ENCODE data around the gene LRRC52.

DNA sequence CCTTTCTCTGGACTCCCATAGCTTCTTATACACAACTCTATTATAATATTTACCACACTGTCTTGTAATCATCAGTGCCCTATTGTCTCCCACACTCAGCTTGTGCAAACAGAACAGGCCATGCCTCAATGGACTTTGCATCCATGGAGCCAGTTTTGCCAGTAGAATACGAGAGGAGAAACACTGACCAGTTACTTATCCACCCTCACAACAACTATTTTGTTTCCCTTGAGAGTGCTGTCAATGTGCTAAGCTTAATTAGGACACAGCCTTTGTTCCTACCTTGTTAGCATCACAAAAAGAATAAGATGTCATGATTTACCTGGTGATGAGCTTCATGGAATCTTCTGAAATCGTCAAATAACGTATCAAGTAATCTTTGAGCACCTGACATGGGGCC lies 18.1 kb upstream of the LRRC52 start:
- no peak for TF ChIP-seq MAX (IDR thresholded peaks at IDR 0.05)
- TF ChIP-seq REST (IDR thresholded peaks at IDR 0.05; ENCODE audit: low read depth) = no peak
- no peak for TF ChIP-seq EP300 (IDR thresholded peaks at IDR 0.05; ENCODE audit: borderline replicate concordance)
- no peak for TF ChIP-seq FOXM1 (IDR thresholded peaks at IDR 0.05; ENCODE audit: borderline replicate concordance, low read depth)
- TF ChIP-seq TAF1 (IDR thresholded peaks at IDR 0.05; ENCODE audit: low read depth) = no peak
- TF ChIP-seq YY1 (IDR thresholded peaks at IDR 0.05; ENCODE audit: low read depth) = no peak
- no peak for TF ChIP-seq NFIC (IDR thresholded peaks at IDR 0.05)
- no peak for TF ChIP-seq USF1 (IDR thresholded peaks at IDR 0.05)
- no peak for TF ChIP-seq EGR1 (IDR thresholded peaks at IDR 0.05)
- TF ChIP-seq CREB1 (IDR thresholded peaks at IDR 0.05; ENCODE audit: low read depth) = no peak
- TF ChIP-seq RAD21 (IDR thresholded peaks at IDR 0.05; ENCODE audit: low read depth) = no peak
- no peak for TF ChIP-seq TCF12 (IDR thresholded peaks at IDR 0.05; ENCODE audit: low read depth)
- no peak for TF ChIP-seq TEAD4 (IDR thresholded peaks at IDR 0.05)
- no peak for TF ChIP-seq CEBPB (IDR thresholded peaks at IDR 0.05)
